GM12873 (cell line): Measurements from ENCODE around the gene MDK.

Source experiments
- TF ChIP-seq, protein P1 (sequence below): IDR thresholded peaks from 2 replicates; pipeline ENCODE4 v1.5.1; 2012; ENCODE audit warnings: low read depth, mild to moderate bottlenecking, moderate library complexity, low read length, control low read depth; ENCODE audit not compliant: insufficient read depth; ENCODE audit errors: missing control alignments

MDK gene, protein sequence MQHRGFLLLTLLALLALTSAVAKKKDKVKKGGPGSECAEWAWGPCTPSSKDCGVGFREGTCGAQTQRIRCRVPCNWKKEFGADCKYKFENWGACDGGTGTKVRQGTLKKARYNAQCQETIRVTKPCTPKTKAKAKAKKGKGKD

DNA sequence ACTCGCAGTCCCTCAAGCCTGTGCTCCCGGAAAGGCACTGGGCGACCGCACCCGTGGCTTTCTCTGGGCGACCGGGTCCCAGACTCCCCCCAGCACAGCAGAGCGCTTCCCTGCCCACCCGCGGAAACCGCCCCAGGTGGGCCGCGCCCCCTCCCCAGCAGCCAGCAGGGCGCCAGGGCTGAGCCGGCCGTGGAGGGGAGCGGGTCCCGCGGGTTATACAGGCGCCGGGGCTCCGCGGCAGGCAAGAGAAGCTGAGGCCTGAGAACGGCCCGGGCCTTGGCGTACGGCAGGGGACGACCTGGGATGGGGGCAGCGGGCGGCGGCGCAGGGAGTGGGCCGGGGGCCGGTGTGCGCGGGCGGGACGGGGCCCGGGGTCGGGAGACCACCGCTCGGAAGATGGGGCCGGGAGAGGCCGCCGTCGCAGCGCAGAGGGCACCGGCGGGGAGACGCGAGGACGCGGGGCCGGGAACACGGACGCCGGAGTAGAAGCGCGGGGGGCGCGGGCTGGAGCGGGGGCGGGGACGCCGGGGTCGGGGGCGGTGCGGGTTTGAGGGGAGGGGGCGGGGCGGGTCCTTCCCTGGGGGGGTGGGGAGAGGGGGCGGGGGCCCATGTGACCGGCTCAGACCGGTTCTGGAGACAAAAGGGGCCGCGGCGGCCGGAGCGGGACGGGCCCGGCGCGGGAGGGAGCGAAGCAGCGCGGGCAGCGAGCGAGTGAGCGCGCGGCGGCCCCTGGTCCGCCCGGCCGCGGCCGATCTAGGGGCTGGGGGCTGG lies at the start of gene MDK:
Gene MDK (plus strand): TSS at position 622 of the 771 bp plus-strand sequence. CDS start 389 bp downstream, outside the sequence.
- TF ChIP-seq, protein P1, sequence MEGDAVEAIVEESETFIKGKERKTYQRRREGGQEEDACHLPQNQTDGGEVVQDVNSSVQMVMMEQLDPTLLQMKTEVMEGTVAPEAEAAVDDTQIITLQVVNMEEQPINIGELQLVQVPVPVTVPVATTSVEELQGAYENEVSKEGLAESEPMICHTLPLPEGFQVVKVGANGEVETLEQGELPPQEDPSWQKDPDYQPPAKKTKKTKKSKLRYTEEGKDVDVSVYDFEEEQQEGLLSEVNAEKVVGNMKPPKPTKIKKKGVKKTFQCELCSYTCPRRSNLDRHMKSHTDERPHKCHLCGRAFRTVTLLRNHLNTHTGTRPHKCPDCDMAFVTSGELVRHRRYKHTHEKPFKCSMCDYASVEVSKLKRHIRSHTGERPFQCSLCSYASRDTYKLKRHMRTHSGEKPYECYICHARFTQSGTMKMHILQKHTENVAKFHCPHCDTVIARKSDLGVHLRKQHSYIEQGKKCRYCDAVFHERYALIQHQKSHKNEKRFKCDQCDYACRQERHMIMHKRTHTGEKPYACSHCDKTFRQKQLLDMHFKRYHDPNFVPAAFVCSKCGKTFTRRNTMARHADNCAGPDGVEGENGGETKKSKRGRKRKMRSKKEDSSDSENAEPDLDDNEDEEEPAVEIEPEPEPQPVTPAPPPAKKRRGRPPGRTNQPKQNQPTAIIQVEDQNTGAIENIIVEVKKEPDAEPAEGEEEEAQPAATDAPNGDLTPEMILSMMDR = no peak

DNA sequence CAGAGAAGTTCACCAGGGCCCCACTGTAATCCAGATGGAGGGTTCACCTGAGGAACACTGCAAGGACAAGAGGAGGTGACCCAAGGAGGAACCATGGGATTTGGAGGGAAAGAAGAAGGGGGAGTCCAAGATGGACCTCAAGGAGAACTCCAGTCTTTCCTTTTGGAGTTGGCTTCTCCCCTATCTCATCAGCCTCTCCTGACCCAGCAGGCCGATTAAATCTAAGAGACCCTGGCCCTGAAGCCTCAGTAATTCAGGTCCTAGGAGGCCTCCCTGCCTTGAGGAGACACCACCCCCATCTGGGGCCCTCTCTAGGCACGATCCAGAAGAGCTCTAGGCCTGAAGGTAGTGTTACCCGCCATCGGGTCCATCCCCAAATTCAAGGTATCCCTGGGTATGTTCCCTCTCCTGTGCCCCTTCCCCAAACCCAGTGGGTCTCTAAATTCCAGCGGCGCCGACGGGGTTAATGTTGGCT lies 49.3 kb upstream of the MDK start:
- TF ChIP-seq, protein P1 = no peak

DNA sequence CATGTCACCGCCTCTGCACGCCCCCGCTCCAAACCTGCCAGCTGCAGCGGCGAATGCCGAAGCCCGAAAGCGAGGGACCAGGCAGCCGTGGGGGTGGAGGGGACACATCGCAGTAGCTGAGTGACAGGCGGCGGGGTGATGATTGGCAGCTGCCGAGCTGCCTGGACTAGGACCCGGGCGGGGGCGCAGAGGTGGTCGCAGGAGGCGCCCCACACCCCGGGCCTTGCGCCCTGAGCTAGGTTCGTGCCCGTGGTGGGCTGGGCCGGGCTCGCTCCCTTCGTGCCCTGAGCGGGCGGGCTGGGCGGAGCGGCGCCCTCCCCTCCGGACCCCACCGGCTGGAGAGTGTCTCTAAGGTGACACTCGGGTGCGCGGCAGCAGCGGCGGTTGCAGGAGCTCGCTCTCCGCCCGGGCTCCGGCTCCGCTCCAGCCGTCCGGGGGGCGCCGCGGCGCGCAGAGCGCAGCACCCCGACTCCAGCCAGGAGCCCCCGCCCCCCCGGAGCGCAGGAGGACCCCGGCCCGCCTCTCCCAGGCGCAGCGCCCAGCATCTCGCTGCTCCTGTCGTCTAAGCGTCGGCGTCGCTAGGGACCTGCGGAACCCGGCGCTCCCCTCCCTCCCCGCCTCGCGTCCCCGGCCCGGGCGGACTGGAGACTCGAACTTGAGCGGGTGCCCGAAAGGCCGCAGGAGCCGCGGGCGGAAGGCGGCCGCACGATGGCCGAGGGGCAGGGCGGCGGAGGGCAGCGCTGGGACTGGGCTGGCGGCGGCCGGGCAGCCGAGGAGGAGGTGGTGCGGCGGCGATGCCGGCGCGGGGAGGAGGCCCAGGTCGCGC lies 48.7 kb upstream of the MDK start:
- TF ChIP-seq, protein P1 = no peak

DNA sequence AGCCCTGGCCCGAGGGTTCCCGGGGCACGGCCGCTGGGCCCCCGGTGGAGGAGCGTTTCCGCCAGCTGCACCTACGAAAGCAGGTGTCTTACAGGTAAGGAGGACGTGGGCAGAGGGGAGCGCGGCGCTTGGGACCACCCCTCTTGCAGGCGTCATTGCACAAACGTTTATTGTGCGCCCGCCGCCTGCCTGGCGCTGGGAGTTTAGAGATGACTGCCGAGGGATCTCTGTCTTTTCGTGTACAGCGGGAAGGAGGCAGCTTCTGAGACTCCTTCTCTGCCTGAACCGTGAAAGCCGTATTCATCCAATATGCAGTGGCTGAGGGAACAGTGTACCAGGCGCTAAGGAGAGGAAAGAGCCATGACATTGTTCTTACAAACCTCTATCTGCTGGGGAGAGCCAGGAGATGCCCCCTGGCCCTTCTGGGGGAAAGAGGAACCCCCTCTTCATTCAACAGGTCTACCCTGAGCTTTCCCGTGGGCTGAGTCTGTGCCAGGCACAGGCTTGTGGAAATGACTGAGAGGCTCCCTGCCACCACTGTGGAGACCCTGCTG lies 48.0 kb upstream of the MDK start:
- TF ChIP-seq, protein P1 = no peak

DNA sequence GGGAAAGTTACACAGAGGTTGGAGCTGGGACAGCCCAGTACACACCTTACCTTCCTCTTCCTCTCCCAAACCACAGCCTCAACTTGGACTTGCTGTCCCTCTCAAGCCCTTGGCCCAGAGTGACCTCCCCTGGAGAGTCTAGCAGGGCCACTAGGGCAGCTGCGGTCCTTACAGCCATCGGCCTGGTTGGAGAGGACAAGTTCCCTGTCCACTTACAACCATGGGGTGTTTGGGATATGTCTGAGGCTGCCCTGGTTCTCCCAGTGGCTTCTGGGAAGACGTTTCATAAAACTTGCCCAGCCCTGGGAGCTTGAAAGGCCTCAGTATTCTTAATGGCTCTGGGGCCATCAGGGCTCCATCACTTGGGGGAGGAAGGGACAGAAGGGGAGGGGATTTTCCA lies 47.3 kb upstream of the MDK start:
- TF ChIP-seq, protein P1 = no peak

DNA sequence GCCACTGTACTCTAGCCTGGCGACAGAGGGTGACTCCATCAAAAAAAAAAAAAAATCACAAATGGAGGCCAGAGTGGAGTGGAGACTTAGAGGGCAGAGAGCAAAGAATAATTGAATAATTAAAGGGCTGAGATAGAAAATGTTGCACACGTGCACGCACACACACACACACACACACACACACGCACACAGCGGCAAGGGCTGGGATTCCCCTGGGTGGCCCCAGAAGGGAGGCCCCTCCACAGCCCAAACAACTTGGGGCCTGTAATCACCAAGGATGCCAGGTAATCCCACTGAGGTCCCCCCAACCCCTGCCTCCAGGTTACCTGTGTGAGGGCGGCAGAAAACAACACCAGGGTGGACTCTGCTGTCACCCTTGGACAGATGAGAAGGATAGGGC lies 46.2 kb upstream of the MDK start:
- TF ChIP-seq, protein P1 = no peak
